Measurements from ENCODE around the gene LHX6.

LHX6 gene

DNA sequence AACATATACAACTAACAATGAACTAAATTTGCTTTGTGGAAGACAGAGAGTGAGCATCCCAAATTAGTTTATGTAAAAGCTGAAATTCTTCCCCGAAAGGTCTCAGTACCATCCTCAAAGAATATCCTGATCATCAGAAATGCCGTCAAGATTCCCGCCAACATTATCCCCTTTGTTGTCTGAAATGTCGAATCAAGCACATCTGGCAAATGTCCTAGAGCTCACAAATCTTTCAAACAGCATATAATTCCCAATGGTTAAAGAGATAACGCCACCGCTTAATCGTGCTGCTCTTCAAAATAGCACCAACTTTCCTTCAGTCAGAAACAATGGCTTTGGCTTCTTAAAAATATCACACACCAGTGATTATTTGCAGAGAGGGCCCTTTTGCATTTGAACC is 45.3 kb downstream of the LHX6 start:
- intact Hi-C loops (cut with micrococcal nuclease): no loop called here
- Mint-ChIP-seq H3K4me1 (ENCODE audit: low read depth) (no peaks in the 10 kb centered on the region), H3K27ac (no peak overlapping the region), H3K9me3 (no peaks in the 10 kb centered on the region), H3K36me3 (ENCODE audit: low read depth) (no peaks in the 10 kb centered on the region), H3K27me3 (peaks cover 4% of the 10 kb centered on the region), H3K4me3 (no peak overlapping the region)

DNA sequence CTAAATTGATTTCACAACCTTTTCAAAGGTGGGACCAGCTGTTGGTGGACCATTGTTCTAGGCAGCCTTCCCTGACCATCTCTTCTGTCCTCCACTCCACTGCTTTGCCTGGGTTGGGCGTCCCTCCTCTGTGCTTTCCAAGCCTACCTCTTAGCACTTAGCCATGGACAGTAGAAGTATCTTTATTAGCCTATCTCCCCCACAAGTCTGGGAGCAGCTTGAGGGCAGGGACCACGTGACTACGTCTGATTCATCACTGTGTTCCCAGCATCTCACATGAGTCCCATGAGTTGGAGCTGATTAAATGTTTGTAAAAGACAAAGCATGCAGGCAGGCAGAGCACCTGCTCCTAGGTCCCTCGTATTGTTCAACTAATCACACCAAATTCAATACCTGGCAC is 48.1 kb downstream of the LHX6 start:
- Mint-ChIP-seq H3K36me3 (ENCODE audit: low read depth) (no peaks in the 10 kb centered on the region), H3K4me1 (ENCODE audit: low read depth) (no peaks in the 10 kb centered on the region), H3K27me3 (peaks cover 8% of the 10 kb centered on the region), H3K9me3 (no peaks in the 10 kb centered on the region), H3K4me3 (no peak overlapping the region), H3K27ac (no peak overlapping the region)
- intact Hi-C loops (cut with micrococcal nuclease): no loop called here

DNA sequence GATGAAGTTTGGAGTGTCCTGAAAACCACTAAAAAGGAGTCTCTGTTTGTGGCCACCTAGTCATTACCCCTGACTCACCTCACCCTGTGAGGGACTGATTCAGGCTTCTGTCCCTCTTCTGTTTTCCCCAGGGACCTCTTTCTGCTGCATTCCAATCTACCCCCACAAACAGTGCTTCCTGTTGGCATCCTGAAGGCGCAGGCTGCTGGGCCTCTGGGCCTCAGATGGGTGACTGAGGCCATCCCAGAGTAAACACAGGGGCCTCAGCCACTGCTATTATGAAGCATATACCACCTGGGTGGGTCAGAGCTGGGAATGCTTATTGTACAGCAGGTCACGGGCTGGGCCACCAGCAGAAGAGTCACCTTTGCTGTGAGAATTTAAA is 49.1 kb downstream of the LHX6 start:
- peaks cover 8% of the 10 kb centered on the region for H3K27me3 Mint-ChIP-seq
- no peaks in the 10 kb centered on the region for H3K36me3 Mint-ChIP-seq (ENCODE audit: low read depth)
- H3K9me3 Mint-ChIP-seq: no peaks in the 10 kb centered on the region
- H3K4me3 Mint-ChIP-seq: no peak overlapping the region
- H3K27ac Mint-ChIP-seq: no peak overlapping the region
- intact Hi-C loops (cut with micrococcal nuclease): no loop called here
- no peaks in the 10 kb centered on the region for H3K4me1 Mint-ChIP-seq (ENCODE audit: low read depth)

DNA sequence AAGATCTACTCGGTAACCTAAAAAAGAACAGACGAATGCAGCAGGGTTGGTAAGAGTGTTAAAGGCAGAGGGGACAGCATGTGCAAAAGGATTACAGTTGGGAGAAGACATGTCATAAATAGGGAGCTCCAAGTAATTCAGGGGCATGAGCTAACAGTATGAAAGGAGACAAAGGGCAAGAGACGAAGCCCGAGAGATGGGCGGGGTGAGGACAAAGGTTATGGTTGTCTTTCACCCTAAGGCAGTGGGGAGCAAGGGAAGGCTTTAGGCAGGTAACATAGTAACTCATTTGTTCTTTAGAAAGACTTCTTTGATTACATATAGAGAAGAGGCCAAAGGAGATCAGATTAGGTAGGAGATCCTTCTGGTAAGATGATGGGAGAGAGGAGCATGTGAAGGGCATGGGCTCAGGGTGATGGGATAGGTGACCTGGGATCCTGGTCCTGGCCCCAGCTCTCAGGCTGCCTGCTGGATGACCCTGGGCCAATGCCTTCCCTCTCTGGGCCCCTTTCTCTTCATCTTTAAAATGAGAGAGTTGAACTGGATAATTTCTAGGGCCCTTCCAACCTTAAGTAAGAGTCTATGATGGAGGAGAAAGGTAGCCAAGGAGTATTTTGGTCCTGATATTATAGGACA is 49.6 kb downstream of the LHX6 start:
- Mint-ChIP-seq H3K27ac (no peak overlapping the region), H3K36me3 (ENCODE audit: low read depth) (no peaks in the 10 kb centered on the region), H3K4me1 (ENCODE audit: low read depth) (no peaks in the 10 kb centered on the region), H3K4me3 (no peak overlapping the region), H3K27me3 (peaks cover 8% of the 10 kb centered on the region), H3K9me3 (no peaks in the 10 kb centered on the region)
- intact Hi-C loops (cut with micrococcal nuclease): no loop called here

DNA sequence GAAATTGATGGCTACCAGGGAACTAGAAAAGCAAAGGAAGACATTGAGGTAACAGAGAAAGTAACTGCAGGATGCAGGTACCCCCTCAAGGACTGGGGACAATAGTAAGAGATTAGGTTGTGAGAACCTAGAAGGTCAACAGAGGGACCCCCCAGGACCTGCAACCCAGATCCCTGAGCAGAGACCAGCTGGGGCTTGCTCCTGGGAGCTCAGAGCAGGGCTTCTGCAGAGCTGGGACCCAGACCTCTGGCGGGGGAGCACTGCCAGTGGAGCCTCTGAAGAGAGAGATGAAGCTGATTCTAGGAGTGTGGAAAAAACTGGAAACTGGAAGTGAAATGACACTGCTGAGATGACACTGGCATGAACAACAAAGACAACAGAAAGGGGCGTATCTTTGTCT is 51.8 kb downstream of the LHX6 start:
- Mint-ChIP-seq H3K9me3 (no peaks in the 10 kb centered on the region), H3K27me3 (peaks cover 15% of the 10 kb centered on the region), H3K4me1 (ENCODE audit: low read depth) (no peaks in the 10 kb centered on the region), H3K4me3 (no peak overlapping the region), H3K36me3 (ENCODE audit: low read depth) (no peaks in the 10 kb centered on the region), H3K27ac (no peak overlapping the region)
- intact Hi-C loops (cut with micrococcal nuclease): no loop called here

DNA sequence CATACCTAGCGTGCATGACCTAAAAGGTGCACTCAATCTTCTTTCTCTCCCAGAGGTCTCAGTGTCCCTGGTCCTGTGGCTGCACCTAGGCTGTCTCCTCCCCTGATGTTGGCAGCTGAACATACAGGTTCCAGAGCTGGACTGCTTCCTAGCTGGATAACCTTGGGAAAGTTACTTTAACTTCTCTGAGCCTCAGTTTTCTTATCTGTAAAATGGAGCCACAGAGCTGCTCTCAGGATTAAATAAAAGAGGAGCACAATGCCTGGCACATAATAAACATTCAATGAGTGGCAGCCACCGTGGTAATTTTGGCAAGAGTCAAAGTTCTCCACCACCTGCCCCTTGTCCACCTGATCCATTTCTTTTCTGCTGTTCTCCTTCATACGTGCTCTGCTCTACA is 55.1 kb downstream of the LHX6 start:
- intact Hi-C loops (cut with micrococcal nuclease): no loop called here
- Mint-ChIP-seq H3K9me3 (no peaks in the 10 kb centered on the region), H3K36me3 (ENCODE audit: low read depth) (no peaks in the 10 kb centered on the region), H3K4me3 (no peak overlapping the region), H3K4me1 (ENCODE audit: low read depth) (no peaks in the 10 kb centered on the region), H3K27ac (no peak overlapping the region), H3K27me3 (peaks cover 21% of the 10 kb centered on the region)

DNA sequence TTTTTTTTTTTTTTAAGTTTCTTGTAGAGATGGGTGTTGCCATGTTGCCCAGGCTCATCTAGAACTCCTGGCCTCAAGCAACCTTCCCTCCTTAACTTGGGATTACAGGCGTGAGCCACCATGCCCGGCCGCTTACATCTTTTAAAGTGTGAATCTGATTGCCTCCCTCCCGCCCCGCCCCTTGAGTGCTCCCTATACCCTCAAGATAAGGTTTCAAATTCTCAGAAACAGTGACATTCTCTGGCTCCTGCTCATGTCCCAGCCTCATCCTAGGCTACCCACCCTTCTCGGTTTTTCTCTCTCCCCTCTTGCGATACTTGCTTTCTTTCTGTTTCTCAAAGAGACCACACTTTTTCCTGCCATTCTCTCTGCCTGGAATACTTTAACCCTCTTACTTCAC is 56.6 kb downstream of the LHX6 start:
- no peaks in the 10 kb centered on the region for H3K4me1 Mint-ChIP-seq (ENCODE audit: low read depth)
- H3K27ac Mint-ChIP-seq: no peak overlapping the region
- H3K9me3 Mint-ChIP-seq: no peaks in the 10 kb centered on the region
- no peak overlapping the region for H3K4me3 Mint-ChIP-seq
- intact Hi-C loops (cut with micrococcal nuclease): no loop called here
- H3K36me3 Mint-ChIP-seq (ENCODE audit: low read depth): no peaks in the 10 kb centered on the region
- peaks cover 21% of the 10 kb centered on the region for H3K27me3 Mint-ChIP-seq

DNA sequence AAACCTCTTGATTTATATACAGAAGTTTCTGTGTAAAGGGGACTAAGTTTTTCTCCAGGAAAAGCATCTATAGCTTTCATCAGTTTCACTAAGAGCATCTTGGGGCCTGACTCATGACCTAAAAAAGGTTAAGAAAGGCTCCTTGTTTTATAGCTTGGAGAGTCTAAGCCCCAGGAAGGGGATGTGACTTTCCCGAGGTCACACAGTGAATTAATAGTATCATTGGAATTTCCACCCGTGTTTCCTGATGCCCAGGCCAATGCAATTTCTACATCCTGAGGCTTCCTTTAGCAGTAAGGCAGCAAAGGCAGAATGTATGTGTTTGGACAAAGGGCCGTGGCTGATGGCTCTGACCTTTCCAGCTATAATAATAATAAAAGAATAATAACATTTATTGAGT is 60.4 kb downstream of the LHX6 start:
- no peak overlapping the region for H3K4me3 Mint-ChIP-seq

DNA sequence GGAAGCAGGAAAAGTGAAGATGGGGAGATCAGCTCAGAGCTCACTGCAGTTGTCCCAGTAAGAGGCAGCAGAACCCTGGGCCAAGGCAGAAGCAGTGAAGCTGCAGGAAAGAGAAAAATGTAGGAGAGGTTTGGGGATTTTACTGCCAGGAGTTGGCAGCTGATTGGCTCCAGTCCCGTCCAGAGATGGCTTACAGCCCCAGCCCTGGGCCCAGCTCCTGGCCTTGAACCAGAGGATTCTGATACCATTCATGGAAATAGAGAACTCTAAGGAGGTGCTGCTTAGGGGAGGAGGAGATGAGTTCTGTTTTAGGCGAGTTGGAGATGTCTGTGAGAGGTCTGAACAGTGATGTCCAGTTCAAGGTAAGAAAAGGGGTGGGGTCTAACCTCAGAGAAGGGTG is 64.5 kb downstream of the LHX6 start:
- Mint-ChIP-seq H3K27me3 (peaks cover 17% of the 10 kb centered on the region), H3K27ac (no peak overlapping the region), H3K36me3 (ENCODE audit: low read depth) (peaks cover 6% of the 10 kb centered on the region), H3K4me3 (no peak overlapping the region), H3K9me3 (peaks cover 8% of the 10 kb centered on the region), H3K4me1 (ENCODE audit: low read depth) (no peaks in the 10 kb centered on the region)
- intact Hi-C loops (cut with micrococcal nuclease): no loop called here

More for the DNA sequence above, 60.4 kb downstream of the LHX6 start:
- no peaks in the 10 kb centered on the region for H3K36me3 Mint-ChIP-seq (ENCODE audit: low read depth)
- peaks cover 24% of the 10 kb centered on the region for H3K27me3 Mint-ChIP-seq
- intact Hi-C loops (cut with micrococcal nuclease): no loop called here
- H3K9me3 Mint-ChIP-seq: no peaks in the 10 kb centered on the region
- no peaks in the 10 kb centered on the region for H3K4me1 Mint-ChIP-seq (ENCODE audit: low read depth)
- no peak overlapping the region for H3K27ac Mint-ChIP-seq

DNA sequence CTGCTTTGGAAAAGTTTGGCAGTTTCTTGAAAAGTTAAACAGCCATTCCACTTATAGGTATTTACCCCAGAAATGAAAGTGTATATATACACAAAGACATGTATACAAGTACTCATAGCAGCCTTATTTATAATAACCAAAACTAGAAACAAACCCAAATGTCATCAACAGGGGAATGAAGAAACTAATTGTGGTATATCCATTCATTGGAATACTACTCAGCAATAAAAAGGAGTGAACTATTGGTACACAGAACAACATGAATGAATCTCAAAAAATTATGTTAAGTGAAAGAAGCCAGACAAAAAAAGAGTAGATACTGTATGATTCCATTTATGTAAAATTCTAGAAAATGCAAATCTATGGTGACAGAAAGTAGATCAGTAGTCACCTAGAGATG is 66.3 kb downstream of the LHX6 start:
- intact Hi-C loops (cut with micrococcal nuclease): no loop called here
- peaks cover 8% of the 10 kb centered on the region for H3K9me3 Mint-ChIP-seq
- H3K27ac Mint-ChIP-seq: no peak overlapping the region
- H3K4me1 Mint-ChIP-seq (ENCODE audit: low read depth): peaks cover 6% of the 10 kb centered on the region
- no peak overlapping the region for H3K4me3 Mint-ChIP-seq
- H3K27me3 Mint-ChIP-seq: peaks cover 17% of the 10 kb centered on the region
- peaks cover 15% of the 10 kb centered on the region for H3K36me3 Mint-ChIP-seq (ENCODE audit: low read depth)

DNA sequence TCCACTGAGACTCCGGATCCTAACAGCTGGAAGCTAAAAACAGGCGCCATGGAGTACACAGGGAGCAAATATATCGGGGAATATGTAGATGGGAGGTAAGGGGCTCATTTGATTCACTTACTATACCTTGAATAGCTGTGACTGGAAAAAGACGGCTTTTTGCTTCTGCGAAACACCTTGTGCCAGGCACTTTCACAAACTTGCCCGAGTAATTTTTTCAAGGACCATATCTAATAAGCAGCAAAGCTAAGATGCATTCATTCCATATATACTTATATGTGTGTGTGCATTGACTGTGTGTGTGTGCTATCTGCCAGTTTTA is 68.9 kb downstream of the LHX6 start:
- Mint-ChIP-seq H3K4me1 (ENCODE audit: low read depth) (peaks cover 26% of the 10 kb centered on the region), H3K27ac (peak overlapping the region; percentile 85), H3K9me3 (peaks cover 8% of the 10 kb centered on the region), H3K36me3 (ENCODE audit: low read depth) (peaks cover 15% of the 10 kb centered on the region), H3K27me3 (peaks cover 15% of the 10 kb centered on the region), H3K4me3 (peak overlapping the region; percentile 88)
- intact Hi-C loops (cut with micrococcal nuclease): loop anchor here (1.0 kb wide), 1 partner anchor 67 kb away; the partner anchor contains the start of gene TTLL11

DNA sequence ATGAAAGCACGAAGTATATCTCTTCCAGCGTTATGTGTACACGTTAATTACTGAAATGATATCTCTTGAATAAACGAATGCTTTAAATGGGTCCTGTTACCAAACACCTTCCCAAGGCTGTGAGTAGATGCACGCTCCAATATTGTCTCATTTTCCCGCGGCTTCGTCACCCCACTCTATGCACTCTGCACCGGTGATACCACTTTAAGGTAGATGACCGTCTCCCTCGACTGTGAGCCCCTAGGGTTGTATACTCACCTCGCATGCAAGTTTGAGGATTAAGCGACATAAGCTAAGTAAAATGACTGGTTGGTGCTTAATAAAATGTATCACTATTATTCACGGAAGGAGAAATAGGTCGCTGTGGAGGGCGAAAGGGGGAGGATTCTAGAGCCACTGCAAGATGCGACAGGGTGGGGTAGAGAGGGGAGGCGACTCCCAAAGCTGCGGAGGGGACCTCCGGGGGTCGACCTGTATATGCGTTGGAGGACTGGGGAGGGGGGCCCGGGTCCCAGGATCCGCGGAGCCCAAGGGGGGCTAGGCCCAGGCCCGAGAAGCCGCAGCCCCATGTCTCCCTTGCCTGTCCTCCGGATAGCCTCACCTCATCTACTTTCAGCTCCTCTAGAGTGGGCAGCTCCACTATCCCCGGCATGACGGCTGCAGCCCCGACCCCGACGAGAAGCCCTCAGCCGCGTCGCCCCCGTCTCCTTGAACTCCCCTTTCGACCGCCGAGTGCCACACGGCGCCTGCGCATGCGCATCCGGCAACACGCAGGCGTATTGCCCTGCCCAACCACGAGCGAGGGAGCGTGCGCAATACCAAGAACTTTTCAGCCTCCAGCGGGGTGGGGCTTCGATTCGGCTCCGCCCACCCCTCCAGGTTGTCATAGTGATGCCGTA is 69.5 kb downstream of the LHX6 start, which contains the start of the genes MORN5 and NDUFA8:
TSS of gene MORN5 (plus strand) at position 883 of the 899 bp plus-strand sequence. CDS start 65 bp downstream, outside the sequence.
TSS of gene NDUFA8 (minus strand) at position 754 of the 899 bp plus-strand sequence. CDS start at position 652, 102 bp downstream.
- Mint-ChIP-seq H3K9me3 (peaks cover 8% of the 10 kb centered on the region), H3K4me1 (ENCODE audit: low read depth) (peaks cover 31% of the 10 kb centered on the region), H3K27ac (peak within 1 kb of the TSS; percentile 85)

DNA sequence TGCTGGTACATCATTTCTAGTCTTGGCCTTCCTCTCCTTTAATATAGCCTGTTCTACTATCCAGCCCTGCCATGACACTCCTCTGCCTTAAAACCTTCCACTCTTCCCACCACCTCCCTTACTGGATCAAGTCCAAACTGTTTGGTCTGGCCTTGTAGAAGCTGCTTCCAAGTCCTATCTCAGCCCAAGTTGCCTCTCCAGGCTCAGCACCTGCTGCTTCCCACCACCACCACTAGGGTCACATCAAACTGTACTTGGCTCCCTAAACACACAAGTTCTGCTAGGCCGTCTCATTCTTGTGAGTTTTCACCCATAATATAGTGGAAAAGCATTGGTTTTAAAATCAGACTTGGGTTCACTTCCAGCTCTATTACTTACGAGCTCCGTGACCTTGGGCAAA is 70.6 kb downstream of the LHX6 start:
- intact Hi-C loops (cut with micrococcal nuclease): no loop called here
- H3K27ac Mint-ChIP-seq: no peak overlapping the region
- peaks cover 32% of the 10 kb centered on the region for H3K4me1 Mint-ChIP-seq (ENCODE audit: low read depth)
- peaks cover 8% of the 10 kb centered on the region for H3K9me3 Mint-ChIP-seq
- peaks cover 10% of the 10 kb centered on the region for H3K27me3 Mint-ChIP-seq
- H3K36me3 Mint-ChIP-seq (ENCODE audit: low read depth): peaks cover 15% of the 10 kb centered on the region
- H3K4me3 Mint-ChIP-seq: peak overlapping the region; percentile 14

More for the DNA sequence above, 69.5 kb downstream of the LHX6 start, which contains the start of the genes MORN5 and NDUFA8:
- Mint-ChIP-seq H3K36me3 (ENCODE audit: low read depth) (peaks cover 15% of the 10 kb centered on the region), H3K4me3 (peak within 1 kb of the TSS; percentile 88), H3K27me3 (peaks cover 13% of the 10 kb centered on the region)
- intact Hi-C loops (cut with micrococcal nuclease): loop anchor here (1.0 kb wide), 1 partner anchor 66 kb away; the partner anchor contains the start of gene TTLL11

DNA sequence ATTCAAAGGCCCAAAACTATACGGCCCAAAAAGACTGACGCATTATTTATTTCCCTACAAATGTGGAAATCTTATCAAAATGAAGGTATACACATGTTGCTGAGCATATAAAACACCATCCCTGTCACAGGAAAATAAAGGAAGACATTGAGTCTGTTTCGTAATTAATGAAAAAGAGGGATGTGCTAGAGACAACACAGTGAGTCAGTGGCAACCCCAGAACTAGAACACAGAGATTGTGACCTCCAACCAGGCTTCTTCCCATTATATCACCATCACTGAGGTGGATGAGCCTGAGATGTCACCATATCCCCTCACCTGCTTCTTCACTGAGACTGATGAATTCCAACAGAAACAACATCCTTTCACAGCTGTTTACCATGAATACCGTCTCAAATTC is 73.0 kb downstream of the LHX6 start:
- no peaks in the 10 kb centered on the region for H3K9me3 Mint-ChIP-seq
- H3K4me1 Mint-ChIP-seq (ENCODE audit: low read depth): peaks cover 32% of the 10 kb centered on the region
- H3K27me3 Mint-ChIP-seq: peaks cover 4% of the 10 kb centered on the region
- intact Hi-C loops (cut with micrococcal nuclease): no loop called here
- no peak overlapping the region for H3K4me3 Mint-ChIP-seq
- peaks cover 30% of the 10 kb centered on the region for H3K36me3 Mint-ChIP-seq (ENCODE audit: low read depth)
- no peak overlapping the region for H3K27ac Mint-ChIP-seq
